C4-2B (cell line): ENCODE measurements around the gene FAM186B.

Experiments
- CTCF ChIP-seq: fragments of 450-650 bp; conservative IDR thresholded peaks from 2 replicates; pipeline ENCODE4 v1.5.1; 2017; ENCODE audit warnings: mild to moderate bottlenecking
- ZFX ChIP-seq: fragments of 450-650 bp; IDR thresholded peaks from 2 replicates; pipeline ENCODE4 v1.6.1; 2017

DNA sequence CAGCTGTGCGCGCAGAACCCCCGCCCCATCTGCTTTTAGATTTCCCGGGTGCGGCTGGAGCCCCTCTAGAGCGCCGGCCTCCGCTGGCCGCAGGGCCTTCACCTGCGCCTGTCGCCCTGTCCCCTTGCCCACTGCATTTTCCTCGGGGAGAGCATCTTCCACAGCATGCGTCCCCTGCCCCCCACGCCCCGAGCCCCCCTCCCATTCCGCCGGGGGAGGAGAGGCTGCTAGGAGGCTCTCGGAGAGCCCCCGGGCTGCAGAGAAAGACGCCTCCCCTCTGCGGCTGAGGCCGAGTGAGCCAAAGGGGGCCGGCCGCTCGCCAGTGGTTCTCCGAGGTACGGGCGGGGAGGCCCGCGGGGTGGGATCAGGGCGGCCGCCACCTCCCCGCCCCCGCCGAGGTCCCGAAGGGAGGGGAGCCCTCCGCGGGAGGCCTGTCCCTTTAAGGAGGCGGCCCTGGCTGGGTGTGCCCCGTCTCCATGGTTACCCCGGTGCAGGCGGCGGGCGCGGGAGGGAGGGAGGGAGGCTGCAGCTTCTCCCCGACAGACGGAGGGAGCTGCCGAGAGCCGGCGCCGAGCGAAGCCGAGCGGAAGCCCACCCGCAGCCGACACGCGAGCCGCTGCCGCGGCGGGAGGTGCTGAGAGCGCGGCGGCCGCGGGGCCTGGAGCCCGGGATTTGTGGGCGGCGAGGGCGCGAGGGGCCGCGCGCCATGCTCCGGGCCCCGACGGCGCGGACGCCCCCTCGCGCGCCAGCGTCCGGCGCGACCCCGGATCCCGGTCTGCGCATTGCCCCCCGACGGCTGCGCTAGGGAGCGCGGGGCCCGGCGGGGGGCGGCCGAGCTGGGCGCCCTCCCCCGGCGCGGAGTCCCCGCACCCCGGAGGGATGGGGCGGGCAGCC lies 66.7 kb downstream of the FAM186B start, which contains the start of gene KCNH3:
- TF ChIP-seq CTCF (no peak), ZFX (no peak)
